DOHH2 (cell line): ENCODE measurements around the gene PITPNM3.

ENCODE experiments used
- H3F3A ChIP-seq: fragments of 200-600 bp; sonication (generic), shearing (Covaris generic); 2 replicates; pipeline ENCODE4 v1.6.0; 2016; ENCODE audit warnings: antibody characterized with exemption, mild to moderate bottlenecking; ENCODE audit not compliant: control insufficient read depth, insufficient read depth
- H3K27ac ChIP-seq: fragments of 200-600 bp; sonication (generic); 2 replicates; pipeline ENCODE4 v1.5.1; 2014; ENCODE audit warnings: low read depth, mild to moderate bottlenecking, low read length, moderate library complexity
- H3K27me3 ChIP-seq: fragments of 200-600 bp; sonication (generic); 2 replicates; pipeline ENCODE4 v1.6.1; 2014; ENCODE audit warnings: mild to moderate bottlenecking, low read length, mixed read lengths; ENCODE audit not compliant: control insufficient read depth
- H3K36me3 ChIP-seq: fragments of 200-600 bp; sonication (generic); 2 replicates; pipeline ENCODE4 v1.6.1; 2014; ENCODE audit warnings: mild to moderate bottlenecking, low read length, moderate library complexity, mixed read lengths; ENCODE audit not compliant: control insufficient read depth
- H3K4me1 ChIP-seq: fragments of 200-600 bp; sonication (generic); 2 replicates; pipeline ENCODE4 v1.6.1; 2014; ENCODE audit warnings: mild to moderate bottlenecking, low read length, mixed read lengths; ENCODE audit not compliant: control insufficient read depth
- H3K4me2 ChIP-seq: fragments of 200-600 bp; sonication (generic); 2 replicates; pipeline ENCODE4 v1.6.0; 2014; ENCODE audit warnings: mild to moderate bottlenecking, low read length, moderate library complexity
- H3K4me3 ChIP-seq: fragments of 200-600 bp; sonication (generic); 2 replicates; pipeline ENCODE4 v1.5.1; 2014; ENCODE audit warnings: mild to moderate bottlenecking, low read length, mixed read lengths
- H3K79me2 ChIP-seq: fragments of 200-600 bp; sonication (generic); 2 replicates; pipeline ENCODE4 v1.6.1; 2014; ENCODE audit warnings: mild to moderate bottlenecking, low read length, mixed read lengths; ENCODE audit not compliant: control insufficient read depth
- H3K9me2 ChIP-seq: fragments of 200-600 bp; sonication (generic); replicated peaks from 2 replicates; pipeline ENCODE4 v1.6.1; 2014; ENCODE audit warnings: mild to moderate bottlenecking, low read length, mixed read lengths; ENCODE audit not compliant: control insufficient read depth
- H3K9me3 ChIP-seq: fragments of 200-600 bp; sonication (generic); 2 replicates; pipeline ENCODE4 v1.6.1; 2014; ENCODE audit warnings: antibody characterized with exemption, low read length, mixed read lengths; ENCODE audit not compliant: control insufficient read depth, insufficient read depth
- H4K20me1 ChIP-seq: fragments of 200-600 bp; sonication (generic); 2 replicates; pipeline ENCODE4 v1.6.0; 2014; ENCODE audit warnings: low read depth, mild to moderate bottlenecking, antibody characterized with exemption, low read length, moderate library complexity; ENCODE audit not compliant: control insufficient read depth, insufficient read depth
- CTCF ChIP-seq: fragments of 200-600 bp; sonication (generic); IDR thresholded peaks from one replicate; pipeline ENCODE4 v1.5.1; 2014; ENCODE audit warnings: antibody characterized with exemption, mild to moderate bottlenecking, low read depth, low read length; ENCODE audit not compliant: poor library complexity, severe bottlenecking
- EZH2phosphoT487 ChIP-seq: fragments of 200-600 bp; sonication (generic); IDR thresholded peaks from 2 replicates; pipeline ENCODE4 v1.6.1; 2017; ENCODE audit warnings: borderline replicate concordance, mild to moderate bottlenecking, antibody characterized with exemption, low read length, moderate library complexity, mixed read lengths

Gene PITPNM3

GRCh38 chr17:6456321-6456720 lies 100.0 kb downstream of the PITPNM3 start:
- no peaks in the 10 kb centered on the region for H3K27me3 ChIP-seq
- H3K79me2 ChIP-seq, result no peaks in the 10 kb centered on the region
- no peaks in the 10 kb centered on the region for H3K9me2 ChIP-seq
- no peak overlapping the region for H3K4me3 ChIP-seq
- no peaks in the 10 kb centered on the region for H3K4me1 ChIP-seq
- no peaks in the 10 kb centered on the region for H3K9me3 ChIP-seq
- no peaks in the 10 kb centered on the region for H3K36me3 ChIP-seq
- H3K4me2 ChIP-seq, result no peak overlapping the region
- no peaks in the 10 kb centered on the region for H4K20me1 ChIP-seq
- H3K27ac ChIP-seq, result no peak overlapping the region
- H3F3A ChIP-seq, result no peaks in the 10 kb centered on the region
- TF ChIP-seq EZH2phosphoT487, result no peak
- TF ChIP-seq CTCF, result no peak

DNA sequence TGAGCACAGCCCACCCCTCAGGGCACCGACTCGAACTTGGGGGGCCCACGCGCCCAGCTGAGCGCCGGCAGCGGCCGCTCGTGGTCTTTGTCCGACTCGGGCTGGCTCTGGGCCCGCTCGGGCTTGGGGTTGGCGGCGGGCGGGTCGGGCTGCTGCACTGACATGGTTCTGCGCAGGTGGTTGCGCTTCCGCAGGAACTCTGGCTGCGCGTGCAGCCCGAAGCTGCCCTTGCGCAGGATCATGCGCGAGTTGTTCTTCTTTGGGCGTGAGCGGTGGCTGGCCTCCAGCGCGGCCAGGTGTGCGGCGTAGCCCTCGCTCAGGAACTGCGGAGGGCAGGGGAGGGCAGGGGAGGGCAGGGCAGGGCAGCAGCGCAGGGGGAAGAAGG lies 101.0 kb downstream of the PITPNM3 start:
- Histone ChIP-seq H3K36me3 (no peaks in the 10 kb centered on the region), H3K9me2 (no peaks in the 10 kb centered on the region), H3K4me1 (no peaks in the 10 kb centered on the region), H3F3A (no peaks in the 10 kb centered on the region), H3K4me3 (no peak overlapping the region), H3K27me3 (0 out of 2 replicates have a peak, but pooled peaks cover 1% of the 10 kb centered on the region), H3K4me2 (no peak overlapping the region), H3K27ac (no peak overlapping the region), H4K20me1 (no peaks in the 10 kb centered on the region), H3K9me3 (no peaks in the 10 kb centered on the region), H3K79me2 (no peaks in the 10 kb centered on the region)
- TF ChIP-seq CTCF (no peak), EZH2phosphoT487 (no peak)

DNA sequence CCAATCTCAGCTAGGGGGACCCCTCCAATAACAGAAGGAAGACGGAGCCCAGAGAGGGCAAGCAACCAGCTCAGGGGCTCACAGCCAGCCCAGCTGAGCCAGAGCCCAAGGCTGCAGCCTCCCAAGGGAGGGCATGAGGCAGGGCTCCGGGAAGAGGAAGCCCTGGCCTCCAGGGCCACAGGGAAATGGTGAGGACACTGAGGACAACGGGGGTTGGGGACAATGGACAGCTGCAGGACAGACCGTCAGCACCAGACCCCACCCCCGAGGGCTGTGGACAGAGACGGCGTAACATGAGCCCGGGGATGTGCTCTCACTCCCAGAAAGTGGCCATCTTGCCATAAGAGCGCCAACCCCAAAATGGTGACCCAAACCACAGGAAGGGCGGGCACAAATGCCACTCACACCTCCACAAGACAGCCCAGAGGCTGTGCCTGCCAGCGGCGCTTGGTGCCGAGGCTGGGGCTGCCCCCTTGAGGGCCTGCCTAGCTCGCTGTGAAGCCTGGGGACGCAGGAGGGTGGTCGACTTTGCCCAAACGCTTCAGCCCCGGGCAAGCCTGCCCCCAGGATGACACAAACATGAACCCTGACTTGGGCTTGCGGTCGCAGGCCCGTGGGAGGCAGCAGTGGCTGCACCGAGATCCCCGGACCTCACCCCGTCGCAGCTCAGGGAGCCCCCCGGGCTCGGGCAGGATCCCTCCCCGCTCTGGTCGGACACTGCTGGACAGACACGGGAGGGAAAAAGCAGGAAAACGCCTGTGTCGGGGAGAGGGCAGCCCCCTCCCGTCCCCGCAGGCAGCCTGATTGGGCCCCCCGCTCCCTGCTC lies 101.6 kb downstream of the PITPNM3 start:
- no peaks in the 10 kb centered on the region for H3K9me2 ChIP-seq
- no peaks in the 10 kb centered on the region for H3K4me1 ChIP-seq
- no peaks in the 10 kb centered on the region for H3F3A ChIP-seq
- no peaks in the 10 kb centered on the region for H4K20me1 ChIP-seq
- no peak for TF ChIP-seq CTCF
- no peak for TF ChIP-seq EZH2phosphoT487
- 0 out of 2 replicates have a peak, but pooled peaks cover 5% of the 10 kb centered on the region for H3K27me3 ChIP-seq
- H3K27ac ChIP-seq, result no peak overlapping the region
- no peaks in the 10 kb centered on the region for H3K79me2 ChIP-seq
- no peak overlapping the region for H3K4me2 ChIP-seq
- no peaks in the 10 kb centered on the region for H3K36me3 ChIP-seq
- no peak overlapping the region for H3K4me3 ChIP-seq
- H3K9me3 ChIP-seq, result no peaks in the 10 kb centered on the region
